ENCODE results near the gene GPR89B. TPM values are rescaled to one million over a fixed set of nuclear protein-coding genes. Genes with fewer than 3 reads are reported as not detected.

GPR89B gene
- total and polyA plus RNA-seq, 9 of the 15 experiments (the other 6 are each of a cell fraction or from before 2014, with no cell fraction given) = 9.3 to 39.3 (median 19.6) TPM

DNA sequence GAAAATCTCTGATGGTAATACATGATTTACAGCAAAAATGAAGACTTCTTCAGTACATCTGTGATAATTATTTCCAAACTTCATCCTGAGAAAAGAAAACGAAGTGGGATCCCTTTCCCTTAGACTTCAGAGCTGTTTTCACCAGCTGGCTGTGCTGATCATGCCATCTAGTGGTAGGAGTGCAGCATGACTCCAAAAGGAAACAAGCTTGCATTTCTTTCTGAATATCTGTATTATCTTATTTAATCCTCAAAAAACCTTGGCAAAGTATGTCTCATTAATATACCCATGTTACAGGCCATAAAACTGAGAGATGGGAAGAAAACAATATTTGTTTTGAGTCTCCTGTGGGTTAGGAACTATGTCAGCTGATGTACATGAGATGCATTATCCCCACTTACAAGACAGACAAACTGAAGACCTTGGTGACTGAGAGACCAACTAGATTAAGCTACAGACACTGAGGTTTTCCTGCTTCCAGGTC lies 35.4 kb upstream of the GPR89B start:
- Histone ChIP-seq H3K27me3 (ENCODE audit: control insufficient read depth in 2 of 2, insufficient read depth in 2 of 2, low read length in 2 of 2) (peaks cover 2 to 17% of the 10 kb centered on the region in 2 experiments; a peak in 4 of 5 replicates), H3K4me1 (replicated peaks in 1 of 2; ENCODE audit: control insufficient read depth in 2 of 2, insufficient read depth in 2 of 2, low read length in 2 of 2) (no peaks in the 10 kb centered on the region), H3K9me3 (replicated peaks; ENCODE audit: control insufficient read depth, insufficient read depth, low read depth, low read length) (no peaks in the 10 kb centered on the region), H3K9me1 (ENCODE audit: control insufficient read depth, insufficient read depth, low read length) (no peaks in the 10 kb centered on the region), H3K4me3 (no peak overlapping the region), H2AFZ (ENCODE audit: low read depth, low read length) (no peak overlapping the region), H3K4me2 (ENCODE audit: insufficient read depth, low read length) (no peak overlapping the region), H3K27ac (ENCODE audit: extremely low read depth, low read depth, low read length) (no peak overlapping the region), H3K9ac (ENCODE audit: insufficient read depth in 1 of 2, low read depth in 2 of 2, low read length in 2 of 2) (no peak overlapping the region), H4K20me1 (replicated peaks; ENCODE audit: control insufficient read depth, insufficient read depth, low read length) (no peaks in the 10 kb centered on the region), H3K79me2 (ENCODE audit: control insufficient read depth, insufficient read depth, low read length) (no peaks in the 10 kb centered on the region), H3K36me3 (ENCODE audit: control insufficient read depth, insufficient read depth, low read length) (no peaks in the 10 kb centered on the region)
- FAIRE-seq (peak; percentile 97), DNase-seq (ENCODE audit: extremely low read depth in 1 of 4, low spot score in 3 of 4) (peak; percentile 55 to 63 (median 58)), ATAC-seq (peak; percentile 52; the same call in 2 of the 3 replicates)
- no TSS peak for BruUV-seq (replicated peaks)
- intact Hi-C loops (cut with micrococcal nuclease) (loop anchor here (2.0 to 10.0 kb wide), 4 partner anchors 50 to 498 kb away; no protein-coding TSS in a partner anchor), in situ Hi-C loops (cut with MboI) (loop anchor here (5.0 to 10.0 kb wide), 3 partner anchors 50 to 618 kb away; no protein-coding TSS in a partner anchor)
- CTCF ChIA-PET (ENCODE audit: low intra/inter-chr PET ratio) = interaction anchor here (0.7 to 1.7 kb wide), 5 partner anchors 251 to 621 kb away, joined by 3 to 6 read pairs (median 4); no protein-coding TSS in a partner anchor
- POLR2A ChIA-PET = interaction anchor here (0.7 to 1.2 kb wide), 3 partner anchors 32 to 146 kb away, joined by 3 read pairs; no protein-coding TSS in a partner anchor
- 8% methylated on average over 1 of the region's 1 CpG for WGBS (ENCODE audit: insufficient coverage, low coverage, missing lambda C conversion rate)
- TF ChIP-seq, protein P1, sequence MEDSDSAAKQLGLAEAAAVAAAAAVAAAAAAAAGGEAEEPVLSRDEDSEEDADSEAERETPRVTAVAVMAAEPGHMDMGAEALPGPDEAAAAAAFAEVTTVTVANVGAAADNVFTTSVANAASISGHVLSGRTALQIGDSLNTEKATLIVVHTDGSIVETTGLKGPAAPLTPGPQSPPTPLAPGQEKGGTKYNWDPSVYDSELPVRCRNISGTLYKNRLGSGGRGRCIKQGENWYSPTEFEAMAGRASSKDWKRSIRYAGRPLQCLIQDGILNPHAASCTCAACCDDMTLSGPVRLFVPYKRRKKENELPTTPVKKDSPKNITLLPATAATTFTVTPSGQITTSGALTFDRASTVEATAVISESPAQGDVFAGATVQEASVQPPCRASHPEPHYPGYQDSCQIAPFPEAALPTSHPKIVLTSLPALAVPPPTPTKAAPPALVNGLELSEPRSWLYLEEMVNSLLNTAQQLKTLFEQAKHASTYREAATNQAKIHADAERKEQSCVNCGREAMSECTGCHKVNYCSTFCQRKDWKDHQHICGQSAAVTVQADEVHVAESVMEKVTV (CRISPR knock-in tag; IDR thresholded peaks at IDR 0.05) = peak; percentile 57
- TF ChIP-seq FOXK2 (conservative IDR thresholded peaks at IDR 0.05 in 1 of 2, IDR thresholded peaks at IDR 0.05 in 1 of 2; ENCODE audit: low read depth in 2 of 2) (peak; percentile 70 to 73), TEAD4 (IDR thresholded peaks at IDR 0.05; ENCODE audit: low read length) (0 out of 2 replicates have a peak, but pooled peaks have one; percentile 35), TEAD4 (CRISPR knock-in tag; IDR thresholded peaks at IDR 0.05; ENCODE audit: borderline replicate concordance) (no peak), SIX5 (IDR thresholded peaks at IDR 0.05; ENCODE audit: borderline replicate concordance in 1 of 2, insufficient read depth in 1 of 2, low read depth in 1 of 2, low read length in 2 of 2) (no peak), NCOA2 (IDR thresholded peaks at IDR 0.05; ENCODE audit: partially characterized antibody in 2 of 2) (no peak), FOXM1 (IDR thresholded peaks at IDR 0.05; ENCODE audit: low read depth) (no peak), FOXM1 (CRISPR knock-in tag; IDR thresholded peaks at IDR 0.05; ENCODE audit: low read depth) (no peak), ZNF324 (CRISPR knock-in tag; IDR thresholded peaks at IDR 0.05) (no peak), ZFX (CRISPR knock-in tag; IDR thresholded peaks at IDR 0.05) (no peak), MEF2A (IDR thresholded peaks at IDR 0.05; ENCODE audit: control insufficient read depth, low read depth, low read length) (no peak), BCOR (IDR thresholded peaks at IDR 0.05) (no peak)
- TF ChIP-seq, protein P2, sequence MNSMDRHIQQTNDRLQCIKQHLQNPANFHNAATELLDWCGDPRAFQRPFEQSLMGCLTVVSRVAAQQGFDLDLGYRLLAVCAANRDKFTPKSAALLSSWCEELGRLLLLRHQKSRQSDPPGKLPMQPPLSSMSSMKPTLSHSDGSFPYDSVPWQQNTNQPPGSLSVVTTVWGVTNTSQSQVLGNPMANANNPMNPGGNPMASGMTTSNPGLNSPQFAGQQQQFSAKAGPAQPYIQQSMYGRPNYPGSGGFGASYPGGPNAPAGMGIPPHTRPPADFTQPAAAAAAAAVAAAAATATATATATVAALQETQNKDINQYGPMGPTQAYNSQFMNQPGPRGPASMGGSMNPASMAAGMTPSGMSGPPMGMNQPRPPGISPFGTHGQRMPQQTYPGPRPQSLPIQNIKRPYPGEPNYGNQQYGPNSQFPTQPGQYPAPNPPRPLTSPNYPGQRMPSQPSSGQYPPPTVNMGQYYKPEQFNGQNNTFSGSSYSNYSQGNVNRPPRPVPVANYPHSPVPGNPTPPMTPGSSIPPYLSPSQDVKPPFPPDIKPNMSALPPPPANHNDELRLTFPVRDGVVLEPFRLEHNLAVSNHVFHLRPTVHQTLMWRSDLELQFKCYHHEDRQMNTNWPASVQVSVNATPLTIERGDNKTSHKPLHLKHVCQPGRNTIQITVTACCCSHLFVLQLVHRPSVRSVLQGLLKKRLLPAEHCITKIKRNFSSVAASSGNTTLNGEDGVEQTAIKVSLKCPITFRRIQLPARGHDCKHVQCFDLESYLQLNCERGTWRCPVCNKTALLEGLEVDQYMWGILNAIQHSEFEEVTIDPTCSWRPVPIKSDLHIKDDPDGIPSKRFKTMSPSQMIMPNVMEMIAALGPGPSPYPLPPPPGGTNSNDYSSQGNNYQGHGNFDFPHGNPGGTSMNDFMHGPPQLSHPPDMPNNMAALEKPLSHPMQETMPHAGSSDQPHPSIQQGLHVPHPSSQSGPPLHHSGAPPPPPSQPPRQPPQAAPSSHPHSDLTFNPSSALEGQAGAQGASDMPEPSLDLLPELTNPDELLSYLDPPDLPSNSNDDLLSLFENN (IDR thresholded peaks at IDR 0.05; ENCODE audit: low read depth in 2 of 2, low read length in 2 of 2) = no peak

Measured in K562 (cell line).